ENCODE results near the gene POLN.

The POLN gene

GRCh38 chr4:2155246-2155645 is 86.7 kb downstream of the POLN start:
- no peak for DNase-seq

- DNase-seq, result no peak
These were observed 87.6 kb downstream of the POLN start for GRCh38 chr4:2154215-2154740.

DNA sequence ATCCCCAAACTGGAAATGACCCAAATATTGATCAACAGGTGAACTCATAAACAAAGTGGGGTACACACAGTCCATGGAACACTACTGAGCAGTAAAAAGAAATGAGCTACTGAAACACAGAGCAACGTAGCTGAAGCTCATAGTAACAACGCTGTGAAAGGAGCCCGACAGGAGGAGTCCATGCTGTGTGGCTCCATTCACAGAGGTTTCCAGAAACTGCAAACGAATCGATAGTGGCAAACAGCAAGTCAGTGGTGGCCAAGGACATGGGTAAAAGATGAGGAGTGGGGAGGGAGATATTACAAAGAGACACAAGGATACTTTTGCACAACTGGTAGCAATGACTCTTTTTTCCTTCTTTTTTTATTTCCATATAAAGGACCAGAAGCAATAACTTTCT is 90.4 kb downstream of the POLN start:
- DNase-seq, result no peak

DNA sequence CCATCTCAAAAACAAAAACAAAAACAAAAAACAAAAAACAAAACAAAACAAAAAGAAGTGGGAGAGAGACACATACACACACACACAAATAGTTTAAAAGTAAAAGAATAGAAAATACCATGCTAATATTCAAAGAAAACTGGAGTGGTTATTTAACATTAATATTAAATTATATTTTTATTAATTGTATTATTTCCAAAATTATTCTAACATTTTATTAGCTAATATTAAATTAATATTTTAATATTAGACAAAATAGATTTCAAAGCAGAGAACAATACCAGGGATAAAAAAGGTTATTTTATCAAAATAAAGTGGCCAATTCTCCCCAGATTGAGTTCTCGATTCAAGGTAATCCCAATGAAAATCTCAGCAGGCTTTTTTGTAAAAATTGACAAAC is 91.8 kb downstream of the POLN start:
- DNase-seq, result no peak

- DNase-seq, result no peak
These were observed 99.1 kb downstream of the POLN start for GRCh38 chr4:2142630-2143427.

DNA sequence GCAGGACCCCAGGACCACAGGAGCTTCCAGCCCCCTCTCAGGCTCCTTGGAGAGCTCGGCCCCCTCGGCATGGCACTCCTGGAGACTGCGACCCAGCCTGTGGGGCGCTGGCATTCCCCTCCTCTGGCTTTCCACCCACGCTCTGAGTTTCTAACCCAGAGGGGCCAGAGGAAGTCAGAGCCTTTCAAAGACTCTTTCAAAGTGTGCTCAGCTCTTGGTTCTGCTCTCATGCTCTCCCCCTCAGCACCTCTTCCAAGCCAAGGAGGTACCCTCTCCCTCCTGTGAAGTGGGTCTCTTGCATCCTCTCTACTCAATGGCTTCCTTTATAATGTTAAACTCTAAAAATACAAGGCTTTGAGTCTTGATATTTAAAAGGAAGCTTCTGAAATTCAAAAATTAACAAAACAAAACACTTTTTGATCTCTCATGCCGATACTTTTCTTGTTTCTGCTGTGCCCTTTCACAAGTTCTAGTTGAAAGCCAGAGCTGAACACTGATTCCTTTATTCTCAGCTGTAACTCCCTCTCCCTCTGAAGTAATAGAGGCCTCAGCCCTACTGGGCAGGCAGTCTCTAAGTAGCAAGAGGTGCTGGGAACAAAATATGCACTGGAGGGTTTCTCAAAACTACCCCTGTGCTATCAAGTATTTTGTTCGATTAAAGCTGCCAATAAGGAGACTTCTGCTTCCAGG is 100.0 kb downstream of the POLN start:
- DNase-seq, result no peak

DNA sequence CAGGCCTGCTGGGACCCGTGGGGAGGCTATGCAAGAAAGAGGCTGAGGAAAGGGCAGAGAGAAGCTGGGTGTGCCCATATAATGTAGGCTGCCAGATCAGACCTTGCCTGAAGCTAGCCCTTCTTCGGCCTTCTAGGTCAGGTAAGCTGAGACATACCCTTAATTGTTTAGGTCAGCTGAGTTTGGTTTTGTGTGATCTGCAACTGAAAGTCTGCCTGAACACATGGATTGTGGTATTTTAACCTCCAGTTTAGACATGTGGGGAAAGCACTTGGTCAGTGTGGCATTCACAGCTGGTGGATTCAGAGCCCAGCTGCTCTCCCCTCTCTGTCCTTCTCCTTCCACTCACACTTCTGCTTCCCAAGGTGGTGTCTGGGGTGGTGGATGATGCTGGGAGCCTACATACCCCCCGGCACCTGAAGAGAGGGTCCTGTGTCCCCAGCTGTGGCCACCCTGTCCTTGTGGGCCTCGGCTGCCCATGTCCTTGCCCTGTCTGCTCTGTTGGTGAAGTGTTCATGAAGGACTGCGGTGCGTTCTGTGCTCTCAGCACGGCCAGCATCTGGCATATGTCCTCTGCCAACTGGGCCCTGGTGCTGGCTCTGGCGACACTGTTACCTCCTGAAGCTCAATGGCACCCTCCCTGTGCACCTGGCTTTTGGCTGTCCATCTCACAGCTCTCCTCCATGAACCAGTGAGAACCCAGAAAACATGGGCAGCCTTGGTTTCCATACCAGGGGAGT is 100.7 kb downstream of the POLN start:
- no peak for DNase-seq

DNA sequence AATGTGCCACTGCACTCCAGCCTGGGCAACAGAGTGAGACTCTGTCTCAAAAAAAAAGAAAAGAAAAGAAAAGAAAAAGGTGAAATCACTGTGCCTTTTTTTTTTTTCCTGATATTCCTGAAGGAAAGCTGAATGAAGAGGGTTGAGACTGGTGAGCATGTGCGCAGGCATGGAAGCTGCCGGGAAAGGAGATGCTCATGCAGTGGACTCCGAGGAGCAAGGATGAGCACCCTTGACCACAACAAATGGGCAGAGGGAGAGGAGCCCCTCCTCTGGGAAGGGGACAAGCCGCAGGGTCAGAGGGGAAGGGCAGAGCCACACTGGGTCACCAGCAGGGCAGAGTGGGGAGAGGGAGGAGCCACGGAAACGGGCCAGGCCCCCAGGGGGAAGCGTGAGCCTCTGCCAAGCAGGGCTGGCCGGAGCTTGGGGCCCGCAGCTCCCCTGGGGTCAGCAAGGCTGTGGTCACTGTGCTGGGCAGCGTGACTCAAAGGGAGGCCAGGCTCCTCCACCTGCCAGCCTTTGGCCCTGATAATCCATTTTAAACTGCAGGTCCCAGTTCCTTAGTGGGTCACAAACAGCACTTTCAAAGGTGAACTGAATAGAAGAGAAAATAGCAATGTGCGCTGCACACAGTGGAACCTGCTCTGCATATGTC is 102.9 kb downstream of the POLN start:
- no peak for DNase-seq

DNA sequence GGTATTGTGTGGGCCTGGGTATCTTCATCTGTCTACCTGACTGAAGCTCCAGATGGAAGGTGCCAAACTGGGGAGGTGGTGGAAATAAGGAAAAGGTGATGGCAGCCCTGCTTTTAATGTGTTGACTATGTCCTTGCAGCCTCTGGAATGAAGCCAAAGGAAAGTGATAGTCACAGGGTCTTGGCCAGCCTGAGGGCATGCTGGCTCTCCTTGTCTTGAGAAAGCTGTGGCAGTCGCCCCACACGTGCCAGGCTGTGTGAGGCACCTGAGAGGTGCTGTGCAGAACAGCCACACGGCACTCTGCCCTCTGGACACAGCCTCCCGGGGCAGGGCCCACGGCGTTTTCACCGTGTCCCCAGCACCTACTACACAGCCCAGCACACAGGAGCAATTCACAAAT is 105.2 kb downstream of the POLN start:
- DNase-seq, result no peak

DNA sequence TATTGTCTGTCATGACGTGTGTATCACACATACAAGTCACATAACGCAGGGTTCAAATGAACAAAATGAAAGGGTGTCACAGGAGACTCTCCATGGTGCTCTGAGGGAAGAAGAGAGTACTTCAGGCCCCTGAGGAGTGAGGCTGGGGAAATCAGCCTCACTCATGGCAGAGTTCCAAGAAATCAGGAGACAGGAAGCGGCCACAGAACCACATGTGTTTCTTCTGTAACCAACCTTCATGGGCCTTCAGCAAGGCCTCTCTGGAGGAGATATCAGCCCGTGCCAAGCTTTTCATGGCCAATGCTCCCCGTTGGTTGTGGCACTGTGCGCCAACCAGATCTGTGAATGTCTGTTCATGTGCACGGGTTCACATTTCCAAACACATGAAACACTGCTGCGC is 106.8 kb downstream of the POLN start:
- DNase-seq, result peak in 1 of 2 donors; percentile 24

- no peak for DNase-seq
These were observed 109.5 kb downstream of the POLN start for GRCh38 chr4:2132438-2132837.

GRCh38 chr4:2127609-2128332 is 114.2 kb downstream of the POLN start:
- DNase-seq, result no peak

DNA sequence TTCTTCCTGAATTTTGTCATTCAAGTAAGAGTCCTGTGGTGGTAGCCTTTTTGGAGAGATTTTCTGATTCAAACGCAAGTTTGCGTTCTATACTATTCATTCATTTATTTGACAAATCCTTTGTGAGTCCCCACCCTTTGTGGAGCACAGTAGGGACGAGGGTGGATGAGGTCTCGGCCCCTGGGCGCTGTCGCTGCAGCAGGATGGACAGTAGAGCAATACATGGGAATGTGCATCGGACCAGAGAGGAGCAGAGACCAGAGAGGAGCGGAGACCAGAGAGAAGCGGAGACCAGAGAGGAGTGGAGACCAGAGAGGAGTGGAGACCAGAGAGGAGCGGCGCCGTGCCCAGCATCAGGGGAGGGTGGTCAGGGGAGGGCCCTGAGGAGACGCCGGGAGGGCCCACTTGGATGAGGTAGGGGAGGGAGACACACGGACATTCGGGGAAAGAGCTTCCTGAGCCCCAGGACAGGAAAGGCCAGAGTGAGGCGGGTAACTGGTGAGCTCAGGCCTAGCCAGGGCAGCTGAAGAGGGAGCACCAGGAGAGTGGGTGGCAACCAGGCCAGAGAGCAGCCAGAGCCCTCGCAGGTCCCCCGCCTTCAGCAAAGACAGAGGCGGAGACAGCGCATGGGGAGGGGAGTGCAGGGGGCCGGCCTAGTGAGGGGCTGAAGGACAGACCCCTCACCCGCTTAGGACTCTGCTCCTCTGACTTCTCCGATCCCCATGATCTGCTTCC is 115.4 kb downstream of the POLN start:
- no peak for DNase-seq

GRCh38 chr4:2125831-2126230 is 116.1 kb downstream of the POLN start:
- DNase-seq, result no peak

DNA sequence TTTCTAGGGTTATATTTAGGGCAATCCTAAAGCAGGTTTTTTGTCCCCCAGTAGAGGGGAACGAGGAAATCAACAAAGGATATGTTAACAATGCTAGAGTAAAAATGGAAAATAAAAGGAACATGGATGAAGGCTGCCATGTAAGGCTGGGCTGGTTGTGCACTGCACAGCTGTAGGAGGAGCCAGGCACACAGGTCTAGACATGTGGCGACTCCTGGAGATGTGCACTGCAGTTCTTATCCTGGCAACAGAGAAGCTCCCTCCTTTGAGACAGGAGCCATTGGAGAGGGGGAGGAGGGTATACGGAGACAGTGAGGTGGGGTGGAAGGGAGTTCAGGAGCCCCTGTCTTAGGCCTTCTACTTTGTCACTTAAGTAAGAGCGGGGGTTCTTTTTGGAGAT is 116.9 kb downstream of the POLN start:
- no peak for DNase-seq

DNA sequence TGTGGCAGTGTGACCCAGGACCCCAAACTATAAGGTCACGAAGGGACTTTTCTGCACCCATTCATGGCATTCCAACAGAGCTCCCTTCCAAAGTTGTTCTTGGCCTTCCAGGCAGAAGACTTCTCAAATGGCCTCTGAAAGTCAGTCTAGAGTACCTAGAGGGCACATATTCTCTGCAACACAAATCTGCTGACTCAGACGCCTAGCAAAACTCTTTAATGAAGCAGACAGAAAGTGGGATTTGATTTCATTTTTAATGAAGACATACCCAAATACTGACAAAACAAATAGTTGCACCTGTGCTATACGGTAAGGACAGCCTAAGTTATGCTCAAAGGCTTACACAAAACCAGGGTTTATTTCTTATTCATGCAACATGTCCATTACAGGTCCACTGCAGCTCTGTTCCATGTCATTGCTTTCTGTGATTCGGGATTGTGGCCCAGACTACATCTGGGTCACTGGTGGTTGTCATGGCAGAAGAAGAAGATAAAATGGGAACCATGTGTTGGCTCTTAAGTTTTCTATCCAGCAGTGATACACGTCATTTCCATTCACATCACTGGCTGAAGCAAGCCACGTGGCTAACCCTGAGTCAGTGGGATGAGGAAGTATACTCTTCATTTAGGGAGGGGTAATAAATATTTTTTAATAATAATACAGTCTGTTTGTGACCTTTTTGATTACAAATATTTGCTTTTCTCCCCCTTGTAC is 125.1 kb downstream of the POLN start:
- no peak for DNase-seq

DNA sequence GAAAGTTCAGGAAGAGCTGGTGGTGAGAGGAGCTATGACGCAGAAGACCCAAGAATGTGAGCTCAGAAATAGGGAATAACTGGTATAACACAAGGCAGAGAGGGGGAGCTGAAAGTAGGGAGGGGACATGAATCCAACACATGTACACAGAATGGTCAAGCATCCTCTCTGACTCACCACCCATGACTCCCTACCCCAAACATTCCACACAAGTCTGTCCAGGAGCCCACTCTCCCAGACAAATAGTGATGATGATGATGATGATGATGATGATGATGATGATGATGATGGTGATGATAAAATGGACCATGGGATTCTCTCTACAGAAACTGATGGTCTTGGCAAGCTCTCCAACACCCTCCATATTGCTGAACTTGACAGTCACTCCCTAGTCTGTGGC is 136.4 kb downstream of the POLN start:
- DNase-seq, result no peak

- no peak for DNase-seq
These were observed 137.2 kb downstream of the POLN start for GRCh38 chr4:2104556-2105345.

GRCh38 chr4:2103843-2104547 is 137.9 kb downstream of the POLN start:
- DNase-seq, result no peak
